OCI-LY1 (cell line): Measurements from ENCODE around the gene SYCP3.

Experiments
- EZH2 ChIP-seq: fragments of 200-600 bp; sonication (generic), shearing (Covaris generic); IDR thresholded peaks from 2 replicates; pipeline ENCODE4 v1.8.0; 2017; ENCODE audit warnings: borderline replicate concordance, mixed run types, mild to moderate bottlenecking, antibody characterized with exemption, low read length, moderate library complexity, mixed read lengths
- TF ChIP-seq, protein P1 (sequence below): fragments of 200-600 bp; sonication (generic), shearing (Covaris generic); IDR thresholded peaks from 2 replicates; pipeline ENCODE4 v1.5.1; 2017; ENCODE audit warnings: mild to moderate bottlenecking, antibody characterized with exemption, low read length, moderate library complexity, mixed read lengths

DNA sequence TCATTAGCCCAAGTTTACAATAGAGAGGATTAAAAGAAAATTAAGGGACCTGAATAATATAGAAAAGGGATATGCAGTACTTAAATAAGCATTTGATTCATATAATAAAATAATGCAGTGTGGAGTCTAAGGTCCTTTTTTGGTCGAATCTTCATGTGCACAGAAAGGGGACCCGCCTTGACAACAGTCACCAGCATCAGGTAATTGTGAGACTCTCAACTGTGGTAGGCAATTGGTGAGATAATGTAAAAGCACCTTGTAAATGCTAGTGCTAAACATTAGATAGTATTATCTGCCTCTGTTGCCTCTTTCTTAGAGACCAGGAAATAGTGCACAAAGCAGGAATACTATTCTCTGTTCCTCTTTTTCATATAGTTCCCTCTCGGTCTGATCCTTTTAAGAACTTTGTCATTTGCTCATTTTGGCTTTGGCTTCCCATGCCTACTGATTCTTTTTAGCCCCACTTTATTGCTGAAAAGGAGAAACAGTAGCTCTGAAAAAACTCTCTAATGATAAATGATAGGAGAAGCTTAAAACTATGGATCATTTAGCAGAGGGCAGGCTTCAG lies 24.3 kb downstream of the SYCP3 start:
- TF ChIP-seq, protein P1, sequence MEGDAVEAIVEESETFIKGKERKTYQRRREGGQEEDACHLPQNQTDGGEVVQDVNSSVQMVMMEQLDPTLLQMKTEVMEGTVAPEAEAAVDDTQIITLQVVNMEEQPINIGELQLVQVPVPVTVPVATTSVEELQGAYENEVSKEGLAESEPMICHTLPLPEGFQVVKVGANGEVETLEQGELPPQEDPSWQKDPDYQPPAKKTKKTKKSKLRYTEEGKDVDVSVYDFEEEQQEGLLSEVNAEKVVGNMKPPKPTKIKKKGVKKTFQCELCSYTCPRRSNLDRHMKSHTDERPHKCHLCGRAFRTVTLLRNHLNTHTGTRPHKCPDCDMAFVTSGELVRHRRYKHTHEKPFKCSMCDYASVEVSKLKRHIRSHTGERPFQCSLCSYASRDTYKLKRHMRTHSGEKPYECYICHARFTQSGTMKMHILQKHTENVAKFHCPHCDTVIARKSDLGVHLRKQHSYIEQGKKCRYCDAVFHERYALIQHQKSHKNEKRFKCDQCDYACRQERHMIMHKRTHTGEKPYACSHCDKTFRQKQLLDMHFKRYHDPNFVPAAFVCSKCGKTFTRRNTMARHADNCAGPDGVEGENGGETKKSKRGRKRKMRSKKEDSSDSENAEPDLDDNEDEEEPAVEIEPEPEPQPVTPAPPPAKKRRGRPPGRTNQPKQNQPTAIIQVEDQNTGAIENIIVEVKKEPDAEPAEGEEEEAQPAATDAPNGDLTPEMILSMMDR, result no peak
- TF ChIP-seq EZH2, result no peak
